H9 (cell line): ENCODE measurements around the gene NACA. TPM values are rescaled to one million over a fixed set of nuclear protein-coding genes. Genes with fewer than 3 reads are reported as not detected.

Source experiments
- DNase-seq: peaks from one replicate; pipeline ENCODE4 v3.0.0-alpha.2; 2017
- H2AFZ ChIP-seq: one replicate; pipeline ENCODE4 v1.6.1; 2013; ENCODE audit warnings: mild to moderate bottlenecking, low read length, control low read depth, moderate library complexity
- H2AK5ac ChIP-seq: 2 replicates; pipeline ENCODE4 v1.6.1; 2013; ENCODE audit warnings: low read length, control low read depth, mixed read lengths; ENCODE audit not compliant: insufficient read length
- H2BK120ac ChIP-seq: one replicate; pipeline ENCODE4 v1.6.1; 2013; ENCODE audit warnings: low read depth, mild to moderate bottlenecking, low read length, control low read depth, inconsistent platforms; ENCODE audit not compliant: poor library complexity, severe bottlenecking
- H2BK12ac ChIP-seq: 2 replicates; pipeline ENCODE4 v1.6.1; 2013; ENCODE audit warnings: low read length, control low read depth, mixed read lengths, low read depth; ENCODE audit not compliant: insufficient read length
- H2BK15ac ChIP-seq: 2 replicates; pipeline ENCODE4 v1.6.1; 2013; ENCODE audit warnings: low read depth, low read length, control low read depth
- H2BK20ac ChIP-seq: one replicate; pipeline ENCODE4 v1.6.1; 2013; ENCODE audit warnings: low read depth, mild to moderate bottlenecking, low read length, control low read depth, inconsistent platforms; ENCODE audit not compliant: poor library complexity, severe bottlenecking
- H2BK5ac ChIP-seq: 2 replicates; pipeline ENCODE4 v1.6.1; 2013; ENCODE audit warnings: low read length, control low read depth, mixed read lengths; ENCODE audit not compliant: insufficient read length
- H3K14ac ChIP-seq: 2 replicates; pipeline ENCODE4 v1.6.1; 2013; ENCODE audit warnings: low read length, control low read depth; ENCODE audit not compliant: insufficient read depth
- H3K18ac ChIP-seq: 2 replicates; pipeline ENCODE4 v1.6.1; 2013; ENCODE audit warnings: low read depth, mild to moderate bottlenecking, mixed read lengths, low read length, control low read depth; ENCODE audit not compliant: insufficient read length
- H3K23ac ChIP-seq: 2 replicates; pipeline ENCODE4 v1.6.1; 2013; ENCODE audit warnings: low read length, control low read depth, mixed read lengths, low read depth; ENCODE audit not compliant: insufficient read length
- H3K23me2 ChIP-seq: 2 replicates; pipeline ENCODE4 v1.6.1; 2013; ENCODE audit warnings: low read depth, mild to moderate bottlenecking, mixed read lengths, low read length, control low read depth; ENCODE audit not compliant: insufficient read length, poor library complexity, severe bottlenecking
- H3K27ac ChIP-seq: 2 replicates; pipeline ENCODE4 v1.5.1; 2013; ENCODE audit warnings: low read length, control low read depth, mixed read lengths, low read depth; ENCODE audit not compliant: insufficient read length
- H3K27me3 ChIP-seq: 2 replicates; pipeline ENCODE4 v1.6.1; 2013; ENCODE audit warnings: low read length, control low read depth, inconsistent platforms; ENCODE audit not compliant: insufficient read depth
- H3K4ac ChIP-seq: 2 replicates; pipeline ENCODE4 v1.6.1; 2013; ENCODE audit warnings: low read depth, mild to moderate bottlenecking, control low read depth, inconsistent platforms, low read length, moderate library complexity
- H3K4me1 ChIP-seq: 2 replicates; pipeline ENCODE4 v1.6.1; 2013; ENCODE audit warnings: low read length, control low read depth, inconsistent platforms; ENCODE audit not compliant: insufficient read depth
- H3K4me2 ChIP-seq: 2 replicates; pipeline ENCODE4 v1.6.1; 2013; ENCODE audit warnings: low read length, control low read depth, mixed read lengths; ENCODE audit not compliant: insufficient read length, insufficient read depth
- H3K56ac ChIP-seq: 2 replicates; pipeline ENCODE4 v1.6.1; 2013; ENCODE audit warnings: low read depth, mild to moderate bottlenecking, mixed read lengths, low read length, control low read depth; ENCODE audit not compliant: insufficient read length
- H3K79me1 ChIP-seq: 2 replicates; pipeline ENCODE4 v1.6.1; 2013; ENCODE audit warnings: low read depth, mild to moderate bottlenecking, moderate library complexity, low read length, control low read depth, inconsistent platforms; ENCODE audit not compliant: insufficient read depth, poor library complexity, severe bottlenecking
- H3K79me2 ChIP-seq: 2 replicates; pipeline ENCODE4 v1.6.1; 2013; ENCODE audit warnings: low read length, control low read depth, inconsistent platforms; ENCODE audit not compliant: insufficient read depth
- H3K9ac ChIP-seq: 2 replicates; pipeline ENCODE4 v1.6.1; 2013; ENCODE audit warnings: low read length, control low read depth, mixed read lengths; ENCODE audit not compliant: insufficient read length; ENCODE audit errors: extremely low read depth
- H3K9me3 ChIP-seq: one replicate; pipeline ENCODE4 v1.6.1; 2013; ENCODE audit warnings: low read depth, low read length, inconsistent platforms; ENCODE audit not compliant: control insufficient read depth
- H3T11ph ChIP-seq: one replicate; pipeline ENCODE4 v1.6.1; 2013; ENCODE audit warnings: mild to moderate bottlenecking, low read length, control low read depth, inconsistent platforms
- H4K20me1 ChIP-seq: one replicate; pipeline ENCODE4 v1.6.1; 2013; ENCODE audit not compliant: control insufficient read depth, insufficient read length, insufficient read depth
- H4K5ac ChIP-seq: 2 replicates; pipeline ENCODE4 v1.6.1; 2013; ENCODE audit warnings: low read depth, mild to moderate bottlenecking, mixed read lengths, low read length, control low read depth; ENCODE audit not compliant: insufficient read length
- H4K8ac ChIP-seq: replicated peaks from 2 replicates; pipeline ENCODE4 v1.6.1; 2013; ENCODE audit warnings: low read length, control low read depth, mixed read lengths, low read depth; ENCODE audit not compliant: insufficient read length
- H4K91ac ChIP-seq: 2 replicates; pipeline ENCODE4 v1.6.1; 2013; ENCODE audit warnings: low read depth, mild to moderate bottlenecking, moderate library complexity, mixed read lengths, low read length, control low read depth; ENCODE audit not compliant: insufficient read length
- H3K27ac Mint-ChIP-seq, 3 experiments: 2 replicates in 2 of 3; 3 replicates in 1 of 3; pipeline ENCODE4 v1.8.0; 2020 to 2021; ENCODE audit warnings: mixed read lengths in 3 of 3, mild to moderate bottlenecking in 1 of 3, moderate library complexity in 1 of 3
- H3K27me3 Mint-ChIP-seq: 2 replicates; pipeline ENCODE4 v1.8.0; 2021; ENCODE audit warnings: low read depth, mild to moderate bottlenecking, moderate library complexity, mixed read lengths
- H3K36me3 Mint-ChIP-seq, 3 experiments: 2 replicates in 2 of 3; 3 replicates in 1 of 3; pipeline ENCODE4 v1.8.0; 2020 to 2021; ENCODE audit warnings: low read depth in 3 of 3, mixed read lengths in 3 of 3; ENCODE audit not compliant: insufficient read depth in 1 of 3
- H3K4me1 Mint-ChIP-seq, 2 experiments: 2 replicates each; pipeline ENCODE4 v1.8.0; 2020; ENCODE audit warnings: mixed read lengths in 2 of 2
- H3K4me3 Mint-ChIP-seq, 2 experiments: 2 replicates in 1 of 2; 3 replicates in 1 of 2; pipeline ENCODE4 v1.8.0; 2020 to 2021; ENCODE audit warnings: mild to moderate bottlenecking in 2 of 2, mixed read lengths in 2 of 2, moderate library complexity in 1 of 2
- H3K9me3 Mint-ChIP-seq, 2 experiments: 2 replicates in 1 of 2; 3 replicates in 1 of 2; pipeline ENCODE4 v1.8.0; 2020; ENCODE audit warnings: mild to moderate bottlenecking in 2 of 2, mixed read lengths in 2 of 2, moderate library complexity in 1 of 2
- CTCF ChIP-seq: fragments of 200-600 bp; sonication (generic); conservative IDR thresholded peaks from 3 replicates; pipeline ENCODE4 v1.8.0; 2021; ENCODE audit warnings: antibody characterized with exemption, mild to moderate bottlenecking
- WGBS: extraction: QIAGEN DNeasy Blood & Tissue Kit; methylation state at CpG from one replicate; pipeline ENCODE4 v1.1.7; 2013; ENCODE audit warnings: missing lambda C conversion rate, low lambda C conversion rate, mixed read lengths; ENCODE audit not compliant: insufficient read length; ENCODE audit errors: extremely low coverage; 5-methylcytosine and 5-hydroxymethylcytosine counted together
- total RNA-seq: library from RNA; stranded (reverse); gene quantifications from 2 replicates; pipeline ENCODE4 v1.2.1, GENCODE V29; 2021

Gene NACA
- total RNA-seq, 1 experiment from 2014 or later, result 1,204 TPM

- no CpG with 5 or more reads among the region's 2 CpGs for WGBS
- H3K4me1 ChIP-seq, result no peaks in the 10 kb centered on the region
- H3K79me1 ChIP-seq, result no peaks in the 10 kb centered on the region
- Mint-ChIP-seq H3K36me3 (no peaks in the 10 kb centered on the region), H3K27ac (no peak overlapping the region; a peak in 1 of 7 replicates), H3K4me3 (peak overlapping the region in 1 of 2 experiments; percentile 33; a peak in 2 of 5 replicates), H3K4me1 (peaks cover 11 to 19% of the 10 kb centered on the region in 2 experiments), H3K9me3 (no peaks in the 10 kb centered on the region), H3K27me3 (peaks cover 1% of the 10 kb centered on the region; the same call in 1 of the 2 replicates)
- H2BK5ac ChIP-seq, result no peak overlapping the region
- H3K27me3 ChIP-seq, result no peaks in the 10 kb centered on the region
- no peaks in the 10 kb centered on the region for H4K20me1 ChIP-seq
- H2AFZ ChIP-seq, result no peak overlapping the region
- H3K56ac ChIP-seq, result no peak overlapping the region
- no peak overlapping the region for H4K91ac ChIP-seq
- H2BK20ac ChIP-seq, result no peak overlapping the region
- H3K14ac ChIP-seq, result no peak overlapping the region
- H3K18ac ChIP-seq, result no peak overlapping the region
- H3K4me2 ChIP-seq, result no peak overlapping the region
- H3K9me3 ChIP-seq, result no peaks in the 10 kb centered on the region
- no peak overlapping the region for H3K9ac ChIP-seq
- H3K79me2 ChIP-seq, result no peaks in the 10 kb centered on the region
- H3K27ac ChIP-seq, result no peak overlapping the region
- no peak overlapping the region for H2BK15ac ChIP-seq
- H4K5ac ChIP-seq, result no peak overlapping the region
- H2BK12ac ChIP-seq, result no peak overlapping the region
- no peak overlapping the region for H3K23ac ChIP-seq
- DNase-seq, result no peak
- TF ChIP-seq CTCF, result no peak
- H3K4ac ChIP-seq, result no peak overlapping the region
- H3K23me2 ChIP-seq, result no peaks in the 10 kb centered on the region
- no peak overlapping the region for H2AK5ac ChIP-seq
- H4K8ac ChIP-seq, result no peak overlapping the region
- H3T11ph ChIP-seq, result no peak overlapping the region
- H2BK120ac ChIP-seq, result no peak overlapping the region
These were observed 29.6 kb downstream of the NACA start for GRCh38 chr12:56695327-56696101.
